Heart left ventricle (tissue), 13 donors: ENCODE data around the gene CD24.

Experiments
- CTCF ChIP-seq, 12 donors: fragments of 200-600 bp; sonication (generic) in 4 of 12; IDR thresholded peaks; one replicate each; pipeline versions ENCODE4 v1.5.0 to v1.8.0; 2018 to 2022; ENCODE audit warnings: antibody characterized with exemption in 12 of 12, mild to moderate bottlenecking in 5 of 12
- POLR2A ChIP-seq, 2 donors: fragments of 450-650 bp; IDR thresholded peaks; one replicate each; pipeline ENCODE4 v1.6.1; 2017; ENCODE audit warnings: antibody characterized with exemption in 2 of 2, mild to moderate bottlenecking in 2 of 2, moderate library complexity in 2 of 2
- donor health status: ischemic (EF 13 %, LVEDD 7.1; RV severe dilation, severe dysfunction).
- donor health status: DM: no; HTN: yes; CAD: no.
- donor health status: DM: no; HTN: no; CAD: no.
- donor health status: ischemic (EF 25% LVEDD 6.9; RV normal size, moderate dysfunction).
- donor health status: ischemic (EF 25% LVEDD 5.7; RV mildly dilated, moderate dysfunction).
- donor health status: ischemic (EF 35%, LVEDD 5.7; RV mildly dilated, moderate dysfunction).
- donor health status: nonischemic (EF 11% LVEDD 7.7; RV severe dilation, severe dysfunction).
- donor health status: DM: yes; HTN: yes; CAD: no.
- donor health status: PGD.
- donor health status: ischemic (EF 29% LVEDD 5.4; RV normal size, mild dysfunction).
- donor health status: nonischemic (EF 23%, LVEDD 6.1; RV moderate dilation, normal function).

GRCh38 chr6:106973836-106974335, 643 bp downstream of the CD24 start:
- no peak for TF ChIP-seq CTCF (IDR thresholded peaks at IDR 0.05)
- TF ChIP-seq POLR2A (IDR thresholded peaks at IDR 0.05): no peak
